ENCODE results near the gene CDC42EP5.

Gene CDC42EP5

DNA sequence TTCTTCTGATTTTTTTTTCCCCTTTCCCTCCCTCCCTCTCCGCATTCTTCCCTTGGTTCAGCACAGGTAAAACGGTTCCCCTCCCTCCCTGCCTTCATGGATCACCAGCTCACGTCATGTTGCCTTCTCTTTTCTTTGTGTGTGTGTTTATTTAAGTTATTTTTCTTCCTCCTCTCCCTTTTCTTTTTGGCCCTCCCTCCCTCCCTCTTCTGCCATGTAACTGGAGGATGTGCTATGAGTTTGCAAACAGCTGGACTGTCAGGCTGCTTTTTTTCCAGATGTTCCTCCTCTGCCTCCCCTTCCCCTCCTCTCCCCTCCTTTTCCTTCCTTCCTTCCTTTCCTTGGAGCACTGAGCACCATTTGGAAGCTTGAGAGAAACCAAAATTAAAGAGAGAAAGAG lies 11.5 kb downstream of the CDC42EP5 start:
- DNase-seq, result no peak

- DNase-seq, result no peak
Observed at GRCh38 chr19:54461210-54461609, 11.9 kb downstream of the CDC42EP5 start.

DNA sequence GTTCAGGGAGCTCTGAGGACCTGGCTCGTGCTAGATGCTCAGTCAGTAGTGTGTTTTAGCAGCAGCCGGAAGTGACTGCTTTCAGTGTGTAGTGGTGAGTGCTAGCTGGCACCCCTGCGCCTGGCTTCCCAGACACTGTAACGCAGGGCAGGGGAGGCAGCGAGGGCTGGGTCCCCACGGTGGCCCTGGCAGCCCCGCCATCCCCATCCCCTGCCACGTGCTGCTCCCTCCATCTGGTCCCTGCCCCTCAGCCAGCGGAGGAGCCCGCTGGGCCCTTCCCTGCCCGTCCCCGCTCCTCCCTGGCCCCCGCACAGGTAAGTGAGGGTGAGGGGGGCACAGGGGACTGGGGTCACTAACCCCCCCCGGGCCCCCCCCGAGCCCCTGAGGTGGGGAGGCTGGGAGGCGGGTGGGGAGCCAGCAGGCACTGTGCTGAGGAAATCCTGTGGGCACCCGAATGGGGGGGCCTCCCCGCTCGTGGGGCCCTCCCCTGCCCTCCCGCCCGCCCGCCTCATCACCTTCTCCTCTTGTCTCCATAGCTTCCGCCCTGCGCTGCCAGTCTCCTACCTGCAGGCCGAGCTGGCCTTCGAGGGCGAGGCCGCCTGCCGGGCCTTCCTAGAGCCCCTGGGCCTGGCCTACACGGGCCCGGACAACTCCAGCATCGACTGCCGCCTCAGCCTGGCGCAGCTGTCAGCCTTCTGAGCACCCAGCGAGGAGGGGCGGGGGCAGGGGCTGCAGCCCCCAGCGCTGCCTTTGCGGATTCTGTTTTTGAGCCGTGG lies 12.7 kb downstream of the CDC42EP5 start:
- no peak for DNase-seq

GRCh38 chr19:54459282-54460229 lies 13.5 kb downstream of the CDC42EP5 start:
- DNase-seq, result no peak

DNA sequence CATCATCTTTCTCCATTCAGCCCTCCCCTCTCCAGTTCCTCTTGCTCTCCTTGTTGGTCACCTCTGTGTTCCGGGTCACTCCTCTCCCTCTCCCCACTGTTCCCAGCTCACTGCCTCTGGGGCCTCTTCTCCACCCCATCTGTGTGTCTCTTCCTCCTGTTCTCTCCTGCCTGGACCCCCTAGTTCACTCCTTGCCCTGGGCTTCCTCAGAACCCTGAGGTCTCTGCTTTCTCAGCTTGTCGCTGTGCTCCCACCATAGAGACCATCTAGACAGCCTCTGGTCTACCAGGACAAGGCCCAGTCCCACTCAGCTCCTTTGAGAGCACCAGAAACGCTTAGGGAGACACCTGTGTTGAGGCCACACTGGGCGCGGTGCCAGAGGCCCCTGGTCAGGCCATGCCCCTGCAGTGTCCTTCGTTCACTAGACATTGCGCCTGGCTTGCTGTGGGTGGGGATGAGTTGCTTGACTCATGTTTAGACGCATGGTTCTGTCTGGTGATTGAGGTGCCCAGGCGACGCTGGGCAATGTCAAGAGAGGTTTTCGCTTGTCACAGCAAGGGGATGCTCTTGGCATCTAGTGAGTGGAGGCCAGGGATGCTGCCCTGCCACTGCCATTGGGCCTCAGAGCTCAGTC lies 14.3 kb downstream of the CDC42EP5 start:
- DNase-seq, result no peak

- DNase-seq, result no peak
Observed at GRCh38 chr19:54457773-54458647, 15.1 kb downstream of the CDC42EP5 start.

DNA sequence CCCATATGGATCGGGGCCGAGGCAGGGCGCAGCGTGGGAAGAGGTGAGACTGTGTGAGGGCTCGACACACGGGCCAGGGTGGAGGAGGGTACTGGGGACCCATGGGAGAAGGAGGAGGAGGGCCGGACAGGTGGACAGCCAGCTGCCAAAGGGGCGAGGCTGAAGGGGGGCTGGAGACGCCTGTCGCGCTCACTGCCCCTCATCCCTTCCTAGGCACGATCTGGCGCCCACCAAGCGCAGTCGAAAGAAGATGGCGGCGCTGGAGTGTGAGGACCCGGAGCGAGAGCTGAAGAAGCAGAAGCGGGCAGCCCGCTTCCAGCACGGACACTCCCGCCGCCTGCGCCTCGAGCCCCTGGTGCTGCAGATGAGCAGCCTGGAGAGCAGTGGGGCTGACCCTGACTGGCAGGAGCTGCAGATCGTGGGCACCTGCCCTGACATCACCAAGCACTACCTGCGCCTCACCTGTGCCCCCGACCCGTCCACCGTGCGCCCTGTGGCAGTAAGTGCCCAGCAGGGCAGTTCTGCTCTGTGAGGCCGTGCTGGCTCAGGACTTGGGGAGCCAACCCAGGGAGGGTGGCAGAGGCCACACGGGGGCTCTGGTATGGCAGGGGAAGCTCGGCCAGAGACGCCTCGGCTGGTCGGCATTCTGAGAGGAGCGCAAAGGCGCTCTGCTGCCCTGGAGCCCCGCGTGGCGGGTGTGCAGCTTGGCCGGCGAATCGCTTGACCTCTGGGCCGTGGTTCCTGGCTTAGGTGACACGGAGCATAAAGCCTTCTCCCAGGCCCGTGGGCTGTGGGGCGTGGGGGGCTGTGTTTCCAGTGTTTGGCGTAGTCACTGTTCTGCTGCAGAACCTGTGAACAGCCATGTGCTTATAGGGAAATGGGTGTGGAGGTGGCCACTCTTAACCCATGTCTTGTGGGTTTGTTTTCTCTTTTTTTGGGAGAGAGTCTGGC lies 16.4 kb downstream of the CDC42EP5 start:
- DNase-seq, result no peak

GRCh38 chr19:54455786-54456422 lies 17.2 kb downstream of the CDC42EP5 start:
- no peak for DNase-seq

GRCh38 chr19:54454781-54455675 lies 18.1 kb downstream of the CDC42EP5 start:
- DNase-seq, result no peak

GRCh38 chr19:54453921-54454780 lies 18.9 kb downstream of the CDC42EP5 start:
- DNase-seq, result no peak

- no peak for DNase-seq
Observed at GRCh38 chr19:54452626-54453025, 20.5 kb downstream of the CDC42EP5 start.

GRCh38 chr19:54451997-54452396 lies 21.1 kb downstream of the CDC42EP5 start:
- no peak for DNase-seq

DNA sequence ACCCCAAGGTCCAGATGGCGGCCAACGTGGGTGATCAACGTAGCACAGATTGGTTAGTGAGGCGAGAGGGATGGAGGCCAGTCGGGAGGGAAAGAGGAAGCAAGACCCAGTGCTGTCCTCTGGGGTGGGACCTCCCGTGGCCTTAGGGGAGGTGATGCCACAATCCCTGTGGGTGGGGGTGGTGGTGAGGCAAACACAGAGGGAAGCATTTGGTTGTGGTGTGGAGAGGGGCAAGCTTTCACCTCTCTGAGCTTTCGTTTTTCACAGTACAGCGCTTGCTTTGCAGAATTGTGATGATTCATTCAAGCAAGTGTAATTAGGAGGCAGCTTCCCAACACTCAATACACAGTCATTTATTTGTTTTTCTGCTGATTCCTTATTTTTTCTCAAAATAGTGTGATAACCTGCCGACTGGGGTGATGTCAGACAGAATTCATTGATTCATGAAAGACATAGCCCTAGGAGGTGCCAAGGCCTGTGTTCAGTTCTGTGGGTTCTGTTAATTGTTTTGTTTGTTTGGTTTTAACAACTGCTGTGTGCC lies 21.7 kb downstream of the CDC42EP5 start:
- DNase-seq, result no peak

- no peak for DNase-seq
Observed at GRCh38 chr19:54449701-54450069, 23.4 kb downstream of the CDC42EP5 start.

DNA sequence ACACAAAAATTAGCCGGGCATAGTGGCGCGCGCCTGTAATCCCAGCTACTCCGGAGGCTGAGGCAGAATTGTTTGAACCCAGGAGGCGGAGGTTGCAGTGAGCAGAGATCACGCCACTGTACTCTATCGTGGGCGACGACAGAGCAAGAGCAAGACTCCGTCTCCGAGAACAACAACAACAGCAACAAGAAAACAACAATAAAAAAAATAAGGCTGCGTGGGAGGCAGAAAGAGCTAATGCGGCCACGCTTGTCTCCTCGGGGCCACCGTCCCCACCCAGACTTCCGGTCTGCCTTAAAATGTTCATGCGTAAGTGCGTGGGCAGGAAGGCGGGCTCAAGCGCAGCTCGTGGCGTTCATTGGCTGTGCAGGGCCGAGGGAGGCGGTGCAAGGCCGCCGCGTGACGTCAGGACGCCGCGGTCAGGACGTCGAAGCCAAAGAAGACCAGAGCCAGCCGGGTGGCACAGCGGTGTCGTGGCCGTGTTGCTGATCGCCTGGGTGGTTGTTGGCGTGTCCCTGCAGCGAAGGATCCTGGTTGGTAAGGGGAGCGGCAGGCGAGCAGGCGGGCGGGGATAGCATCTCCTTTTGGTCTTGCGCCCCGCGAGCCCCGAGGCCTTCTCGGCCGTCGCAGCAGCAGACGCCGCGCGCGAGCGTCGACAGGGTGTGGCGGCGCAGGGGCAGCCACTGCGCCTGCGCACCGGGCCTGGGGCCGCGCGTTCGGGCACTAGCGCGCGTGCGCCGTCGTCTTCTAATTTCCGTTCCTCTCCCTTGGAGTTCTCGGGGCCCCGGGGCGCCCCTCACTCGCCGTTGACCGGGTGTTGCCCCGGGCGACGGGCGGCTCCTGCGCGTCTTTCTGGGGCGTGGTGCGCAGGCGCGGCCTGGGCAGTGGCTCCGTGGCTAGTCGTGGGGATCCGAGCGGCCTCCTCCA lies 24.1 kb downstream of the CDC42EP5 start, which contains the start of gene LENG8:
LENG8 (plus strand) TSS at position 426 of the 927 bp plus-strand sequence. CDS start 2,146 bp downstream, outside the sequence.
- peak; percentile 94 to 99 (median 97) for DNase-seq

GRCh38 chr19:54448040-54448773 lies 24.9 kb downstream of the CDC42EP5 start:
- peak in 3 of 6 experiments; percentile 36 to 71 (median 54) for DNase-seq
